HG03060 (cell line): Measurements from ENCODE around the gene MGAT5B.

Experiments used
- ATAC-seq: cut with Tn5 transposase; IDR thresholded peaks from one replicate; pipeline ENCODE4 v1.9.1; 2021; ENCODE audit warnings: low read depth, moderate number of reproducible peaks; ENCODE audit not compliant: unreplicated experiment

Gene MGAT5B

DNA sequence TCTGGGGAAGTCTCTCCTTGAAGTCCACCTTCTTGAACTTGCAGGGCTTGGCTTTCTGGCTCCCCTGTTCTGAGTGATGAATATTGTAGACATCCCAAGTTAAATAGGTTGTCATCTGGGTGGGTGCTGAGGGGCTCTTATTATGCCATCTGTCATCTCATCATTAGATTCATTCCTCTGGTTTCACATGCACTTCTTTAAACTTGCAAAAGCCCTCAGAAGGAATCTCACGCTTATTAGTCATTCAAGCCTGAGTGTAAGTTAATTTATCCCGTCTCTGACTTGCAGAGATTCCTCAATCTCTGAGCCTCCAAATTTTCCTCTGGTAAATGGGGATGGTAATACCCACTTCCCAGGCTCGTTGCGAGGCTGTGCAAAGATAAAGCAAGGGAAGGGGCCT is 5.7 kb downstream of the MGAT5B start:
- ATAC-seq: no peak

DNA sequence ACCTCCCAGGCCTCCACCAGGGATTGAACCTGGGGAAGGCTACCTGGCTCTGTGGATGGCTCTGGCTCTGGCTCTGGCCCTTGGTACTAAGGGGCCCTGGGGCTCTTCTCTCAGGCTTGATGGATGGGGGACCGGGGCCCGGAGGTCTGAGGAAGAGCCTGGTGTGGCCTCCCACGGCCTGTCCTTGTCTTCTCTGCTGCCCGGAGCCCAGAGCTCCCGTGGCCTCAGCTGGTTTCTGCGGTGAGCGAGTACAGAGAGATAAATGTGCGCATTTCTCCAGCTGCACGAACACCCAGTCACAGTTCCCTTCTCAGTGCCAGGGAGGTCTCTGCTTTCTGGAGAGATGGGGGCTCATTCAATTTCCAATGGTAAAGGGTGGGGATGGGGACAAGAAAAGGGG is 9.2 kb downstream of the MGAT5B start:
- no peak for ATAC-seq

DNA sequence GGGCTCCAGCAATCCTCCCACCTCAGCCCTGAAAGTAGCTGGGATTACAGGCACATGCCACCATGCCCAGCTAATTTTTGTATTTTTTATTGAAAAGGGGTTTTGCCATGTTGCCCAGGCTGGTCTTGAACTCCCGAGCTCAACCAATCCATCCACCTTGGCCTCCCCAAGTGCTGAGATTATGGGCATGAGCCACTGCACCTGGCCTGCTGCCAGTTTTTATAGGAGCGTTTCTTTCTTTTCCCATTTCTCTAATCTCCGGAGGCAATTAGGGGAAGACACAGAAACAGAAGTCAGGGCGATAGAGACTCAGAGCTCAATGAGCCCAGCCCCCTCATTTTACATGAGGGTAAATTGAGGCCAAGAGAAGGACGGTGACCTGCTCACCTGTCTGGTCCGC is 10.4 kb downstream of the MGAT5B start:
- ATAC-seq: no peak

DNA sequence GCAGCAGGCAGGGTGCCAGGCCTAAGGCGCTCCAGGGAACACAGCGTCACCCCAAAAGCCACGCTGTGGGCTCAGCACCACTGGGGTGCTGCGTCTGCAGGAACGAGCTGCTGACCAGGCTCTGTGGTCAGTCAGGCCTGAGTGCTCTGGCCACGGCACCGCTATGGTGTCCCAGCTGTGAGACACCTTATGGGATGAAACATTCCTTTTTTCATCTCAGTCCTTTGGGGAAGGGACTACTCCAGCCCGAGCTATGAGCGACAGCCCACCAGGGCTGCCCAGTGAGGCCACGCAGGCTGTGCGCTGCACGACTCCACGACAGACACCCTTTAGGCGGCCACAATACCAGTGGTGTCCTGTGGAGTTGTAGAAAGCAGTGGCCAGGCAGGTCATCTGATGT is 11.1 kb downstream of the MGAT5B start:
- ATAC-seq: no peak

DNA sequence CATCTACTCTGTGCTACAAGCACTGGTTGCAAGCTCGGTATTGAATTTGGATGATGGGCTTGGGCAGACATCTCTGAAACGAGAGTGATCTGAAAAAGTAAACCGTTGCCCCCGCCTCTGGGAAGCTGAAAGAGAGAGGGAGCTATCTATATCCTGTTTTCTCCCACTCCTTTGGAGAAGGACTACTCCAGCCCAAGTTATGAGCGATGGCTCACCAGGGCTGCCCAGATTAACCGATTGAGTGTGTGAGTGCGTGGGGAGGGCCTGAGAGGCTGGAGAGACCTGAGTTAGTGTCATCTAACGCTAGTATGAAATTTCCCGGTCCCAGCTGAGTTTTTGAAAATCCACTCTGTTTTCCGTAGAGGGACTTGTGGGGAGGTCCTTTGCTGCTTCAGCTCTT is 11.5 kb downstream of the MGAT5B start:
- ATAC-seq: no peak

DNA sequence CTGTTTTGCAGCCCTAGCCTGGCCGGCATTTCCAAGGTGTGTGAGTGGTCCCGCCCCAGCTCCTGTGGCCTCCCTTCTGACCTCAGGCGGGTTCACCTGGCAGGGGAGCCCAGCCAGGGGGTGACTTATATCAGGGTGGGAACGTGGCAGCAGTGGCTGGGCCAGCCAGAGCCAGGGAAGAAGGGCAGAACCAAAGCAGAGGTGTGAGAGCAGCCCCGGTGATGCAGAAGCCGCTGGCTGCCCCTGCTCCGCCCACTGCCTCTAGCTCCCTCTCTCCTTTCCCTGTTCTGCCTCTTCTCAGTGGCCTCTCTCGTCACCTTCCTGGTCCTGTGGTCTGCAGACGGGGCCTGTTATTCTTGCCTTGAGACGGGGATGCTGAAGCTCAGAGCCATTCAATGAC is 12.1 kb downstream of the MGAT5B start:
- no peak for ATAC-seq

DNA sequence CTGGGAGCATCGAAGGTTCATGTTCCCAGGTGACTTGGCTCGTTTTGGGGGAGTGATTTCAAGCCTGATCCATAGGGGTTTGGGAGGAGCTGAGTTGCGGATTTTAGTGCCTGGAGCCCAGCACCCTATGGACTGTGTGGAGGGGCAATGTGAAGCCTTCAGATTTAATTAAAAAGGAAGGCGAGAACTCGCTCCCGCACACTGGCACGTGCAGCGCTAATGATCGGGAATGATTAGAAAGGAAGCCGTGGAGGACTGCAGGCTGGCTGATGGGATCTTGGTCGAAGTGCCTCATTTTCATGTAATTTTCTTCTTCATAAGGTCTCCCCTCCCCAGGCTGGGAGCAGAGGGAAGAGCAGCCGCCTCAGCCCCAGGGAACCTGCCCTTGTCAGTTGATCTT is 12.8 kb downstream of the MGAT5B start:
- ATAC-seq: no peak

DNA sequence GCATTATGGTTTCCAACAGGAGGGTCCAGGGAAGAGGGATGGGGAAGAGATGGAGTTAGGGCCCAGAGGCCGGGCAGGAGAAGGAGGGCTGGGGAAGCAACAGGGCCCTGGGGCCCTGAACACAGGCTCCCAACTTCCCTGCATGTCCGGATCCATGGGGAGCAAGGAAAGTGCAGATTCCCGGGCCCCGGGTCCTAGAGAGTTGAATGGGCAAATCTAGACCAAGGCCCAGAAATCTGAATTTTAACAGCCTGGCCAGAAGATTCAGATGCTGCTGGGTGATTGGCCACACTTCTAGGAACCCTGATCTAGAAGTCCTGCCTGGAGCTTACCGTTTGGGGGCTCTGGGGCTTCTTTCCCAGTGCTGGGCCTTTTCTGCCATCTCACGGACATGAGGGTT is 13.2 kb downstream of the MGAT5B start:
- no peak for ATAC-seq

DNA sequence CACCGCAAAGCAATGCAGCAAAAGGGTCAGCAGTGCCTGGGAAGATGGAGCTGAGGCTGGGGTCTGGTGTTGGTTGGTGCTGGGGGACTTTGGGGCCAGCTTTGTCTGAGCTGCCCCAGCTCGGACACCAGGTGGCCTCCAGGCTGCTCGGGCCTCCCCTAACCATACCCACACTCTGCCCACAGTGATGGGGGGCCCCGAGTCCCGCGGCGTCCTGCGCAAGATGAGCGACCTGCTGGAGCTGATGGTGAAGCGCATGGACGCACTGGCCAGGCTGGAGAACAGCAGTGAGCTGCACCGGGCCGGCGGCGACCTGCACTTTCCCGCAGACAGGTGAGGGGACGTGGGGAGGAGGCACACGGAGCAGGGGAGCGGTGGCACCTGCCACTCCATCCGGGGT is 13.8 kb downstream of the MGAT5B start:
- ATAC-seq: no peak

DNA sequence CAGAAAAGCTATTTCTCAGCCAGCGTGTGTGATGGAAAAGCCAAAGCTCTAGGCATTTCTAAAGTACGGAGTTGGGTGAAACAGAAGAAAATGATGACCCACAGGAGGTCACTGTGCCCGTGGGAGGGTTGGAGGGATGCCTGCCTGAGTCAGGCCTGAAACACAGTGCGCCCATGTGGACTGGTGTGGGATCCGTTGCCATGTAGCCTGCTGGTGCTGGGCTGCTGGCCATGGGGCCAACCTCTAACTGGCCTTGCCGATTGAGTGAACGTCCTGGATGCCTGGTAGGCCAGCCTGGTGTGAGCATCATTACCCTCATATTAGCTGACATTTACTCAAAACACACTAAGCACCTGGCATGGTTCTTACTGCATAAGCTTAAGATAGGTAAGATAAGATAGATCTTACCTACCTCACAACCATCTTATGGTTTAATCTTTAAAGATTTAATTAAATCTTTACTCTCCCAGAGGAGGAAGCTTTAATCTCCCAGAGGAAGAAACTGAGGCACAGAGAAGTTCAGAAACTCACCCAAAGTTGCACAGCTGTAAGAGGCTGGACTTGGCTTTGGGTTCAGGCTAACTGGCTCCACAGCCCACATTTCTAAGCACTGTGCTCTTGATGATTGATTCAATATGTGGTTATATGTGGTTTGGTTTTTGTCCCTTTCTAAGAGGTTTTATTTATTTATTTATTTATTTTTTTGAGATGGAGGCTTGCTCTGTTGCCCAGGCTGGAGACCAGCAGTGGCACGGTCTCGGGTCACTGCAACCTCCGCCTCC is 15.7 kb downstream of the MGAT5B start:
- ATAC-seq: no peak

DNA sequence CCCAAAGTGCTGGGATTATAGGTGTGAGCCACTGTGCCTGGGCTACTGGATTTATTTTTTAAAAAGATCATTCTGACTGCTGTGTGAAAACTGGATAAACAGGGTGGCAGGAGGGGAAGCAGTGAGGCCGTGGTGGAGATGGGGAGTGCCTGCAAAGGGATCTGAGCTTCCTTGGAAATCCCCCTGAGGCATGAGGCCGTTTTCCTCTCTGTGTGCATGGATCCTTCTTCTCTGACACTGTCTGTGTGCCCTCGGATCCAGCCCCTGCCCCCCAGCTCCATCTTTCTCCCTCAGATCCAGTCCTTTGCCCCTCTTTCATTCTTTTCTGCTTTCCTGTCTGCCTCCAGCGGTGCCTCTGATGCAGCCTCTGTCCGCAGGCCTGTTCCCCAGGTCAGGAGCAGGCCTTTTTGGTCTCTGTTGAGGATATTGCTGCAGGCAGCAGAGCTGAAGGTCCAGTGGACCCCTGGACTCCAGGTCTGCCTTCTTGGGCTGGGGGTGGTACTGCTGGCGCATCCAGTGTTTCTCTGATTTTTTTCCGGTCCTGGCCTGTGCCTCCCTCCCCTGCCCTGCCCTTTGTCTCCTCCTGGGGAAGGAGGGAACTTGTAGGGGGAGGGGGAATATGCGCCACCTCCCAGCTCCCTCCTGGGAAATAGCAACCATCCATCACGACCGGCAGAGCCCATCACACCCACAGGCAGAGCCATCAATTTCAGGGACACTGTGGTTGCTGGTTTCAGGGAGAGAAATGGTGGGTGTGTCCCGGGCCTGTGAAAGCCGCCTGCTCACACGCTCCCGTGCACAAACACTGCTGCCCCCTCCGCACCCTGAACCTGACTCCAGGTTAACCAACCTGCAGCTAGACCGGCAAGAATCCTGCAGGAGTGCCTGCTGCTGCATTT is 17.0 kb downstream of the MGAT5B start:
- ATAC-seq: no peak

DNA sequence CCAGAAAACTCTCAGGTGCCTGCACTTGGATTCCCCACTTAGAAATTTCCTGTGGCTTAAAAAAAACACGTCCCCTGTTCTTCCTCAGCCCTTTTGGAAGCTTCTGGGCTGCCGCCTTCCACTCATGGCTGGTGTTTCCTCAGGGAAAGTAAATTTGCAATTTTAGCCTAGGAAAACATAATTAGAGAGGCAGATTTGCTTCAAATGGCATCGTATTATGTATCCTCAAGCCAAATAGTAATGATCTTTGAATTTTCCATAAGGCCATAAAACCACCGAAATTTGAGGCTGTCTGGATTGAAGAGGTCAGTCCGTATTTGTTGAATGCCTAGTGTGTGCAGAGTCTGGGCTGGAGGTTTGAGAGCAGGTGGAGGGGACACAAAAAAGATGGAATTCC is 17.7 kb downstream of the MGAT5B start:
- ATAC-seq: no peak

DNA sequence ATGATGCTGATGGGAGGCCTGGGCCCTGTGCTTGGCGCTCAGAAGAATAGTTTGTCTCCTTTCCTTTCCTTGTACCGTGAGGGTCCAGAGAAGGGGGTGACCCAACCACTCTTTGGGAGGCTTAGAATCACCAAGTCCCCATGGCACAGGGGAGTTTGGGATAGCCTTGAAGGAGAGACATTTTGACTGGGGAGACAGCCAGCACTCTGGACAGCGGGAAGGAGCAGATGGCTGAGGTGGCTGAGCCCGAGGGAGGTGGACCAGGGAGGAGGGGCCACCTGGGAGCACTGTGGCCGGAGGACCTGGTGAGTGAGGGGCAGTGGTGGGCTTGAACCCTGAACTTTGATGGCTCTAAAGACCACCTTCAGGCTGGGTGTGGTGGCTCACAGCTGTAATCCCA is 18.2 kb downstream of the MGAT5B start:
- ATAC-seq: no peak

DNA sequence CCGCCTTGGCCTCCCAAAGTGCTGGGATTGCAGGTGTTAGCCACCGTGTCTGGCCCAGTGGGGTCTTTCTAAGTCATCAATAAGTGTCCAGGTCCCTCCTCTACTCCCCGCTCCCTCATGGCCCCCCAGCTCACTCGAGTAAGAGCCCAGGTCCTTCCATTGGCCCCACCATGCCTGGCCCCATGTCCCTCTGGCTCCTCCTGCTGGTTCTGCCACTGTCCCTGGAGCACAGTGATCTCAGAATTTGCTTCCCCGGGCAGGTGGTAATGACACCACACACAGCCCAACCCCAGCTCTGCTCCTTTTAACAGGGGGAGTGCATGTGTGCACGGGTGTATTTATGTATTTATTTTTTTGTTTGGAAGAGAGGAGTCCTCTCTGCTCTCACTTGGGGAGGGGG is 19.6 kb downstream of the MGAT5B start:
- ATAC-seq: no peak

DNA sequence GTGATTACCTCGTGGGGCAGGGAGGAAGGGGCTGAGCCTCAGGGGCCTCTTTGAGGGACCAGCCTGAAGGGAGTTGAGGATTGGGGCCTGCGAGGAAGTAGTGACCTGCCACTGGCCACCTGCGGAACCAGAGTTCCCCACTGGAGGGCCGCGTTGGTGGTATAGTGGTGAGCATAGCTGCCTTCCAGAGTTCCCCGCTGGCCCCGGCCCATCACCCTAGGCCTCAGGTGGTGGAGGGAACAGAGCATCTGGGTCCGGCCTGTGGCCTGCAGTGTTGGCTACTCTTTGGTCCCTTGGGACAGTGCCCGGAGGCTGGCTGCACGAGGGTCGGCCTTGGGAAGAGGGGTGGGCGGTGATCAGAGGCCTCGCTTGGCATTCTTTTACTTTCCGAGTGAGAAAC is 20.5 kb downstream of the MGAT5B start:
- ATAC-seq: no peak

DNA sequence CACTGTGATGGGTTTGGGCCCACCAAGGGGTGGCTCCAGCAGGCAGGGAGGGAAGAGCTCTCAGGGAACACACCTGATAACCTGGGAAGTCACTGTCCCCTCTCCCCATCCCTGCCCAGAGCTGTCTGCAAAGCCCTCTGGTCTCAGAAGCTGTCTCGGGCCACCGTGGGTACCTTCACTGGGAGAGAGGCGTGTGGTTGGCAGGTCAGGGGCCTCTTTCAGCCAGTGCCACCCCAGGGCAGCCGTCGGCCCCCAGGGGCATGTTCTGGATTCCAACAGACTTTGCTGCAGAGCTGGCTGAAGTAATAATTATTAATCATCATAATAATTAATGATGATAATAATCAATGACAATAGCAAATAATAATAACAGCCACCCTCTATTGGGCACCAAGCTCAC is 21.1 kb downstream of the MGAT5B start:
- no peak for ATAC-seq

DNA sequence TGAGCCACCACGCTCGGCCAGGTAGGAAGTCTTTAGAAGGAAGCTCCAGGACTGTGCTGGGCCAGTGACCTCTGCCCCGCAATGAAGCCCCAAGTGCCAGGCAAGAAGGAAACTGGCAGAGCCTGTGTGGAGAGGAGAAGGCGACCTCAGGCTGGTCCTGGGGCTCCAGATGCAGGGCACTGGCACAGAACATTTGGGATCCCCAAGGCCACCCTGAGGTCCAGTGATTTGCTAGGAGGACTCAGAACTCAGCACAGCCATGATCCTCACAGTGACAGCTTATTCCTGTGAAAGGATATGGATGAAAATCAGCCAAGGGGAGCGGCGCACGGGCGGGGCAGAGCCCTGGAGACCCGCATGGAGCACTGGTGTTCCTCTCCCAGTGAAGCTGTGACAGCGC is 24.1 kb downstream of the MGAT5B start:
- no peak for ATAC-seq

DNA sequence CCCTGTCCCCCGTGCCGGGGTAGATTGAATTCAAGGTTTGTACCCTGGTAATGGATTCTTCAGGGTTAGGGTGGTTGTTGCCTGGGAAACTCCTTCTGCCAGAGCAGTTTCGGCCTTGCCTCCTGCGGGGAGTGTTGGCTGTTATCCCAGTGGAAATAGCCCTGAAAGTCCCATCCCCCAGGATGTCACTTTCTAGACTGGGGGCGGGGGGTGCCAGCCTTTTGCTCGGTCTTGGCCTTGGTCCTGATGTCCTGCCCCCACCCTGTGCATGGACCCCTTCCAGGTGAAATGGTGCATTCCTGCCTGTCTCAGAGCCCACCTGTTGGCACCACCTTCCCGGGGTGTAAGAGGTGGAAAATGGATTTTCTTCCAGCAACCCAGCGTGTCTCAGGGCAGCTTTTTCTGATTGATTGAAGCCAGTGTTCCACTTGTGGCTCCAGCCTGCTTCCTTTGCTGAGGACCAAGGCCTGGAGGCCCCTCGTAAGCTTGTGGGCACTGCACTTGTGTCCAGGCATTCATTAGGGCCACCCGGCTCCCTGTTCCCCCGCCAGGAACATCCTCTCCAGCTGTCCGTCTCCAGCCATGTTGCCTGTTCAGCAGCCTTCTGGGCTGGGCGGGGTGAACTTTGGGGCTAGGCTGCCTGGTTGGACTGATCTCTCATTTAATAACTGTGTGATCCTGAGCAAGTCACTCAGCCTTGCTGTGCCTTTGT is 25.6 kb downstream of the MGAT5B start:
- no peak for ATAC-seq

DNA sequence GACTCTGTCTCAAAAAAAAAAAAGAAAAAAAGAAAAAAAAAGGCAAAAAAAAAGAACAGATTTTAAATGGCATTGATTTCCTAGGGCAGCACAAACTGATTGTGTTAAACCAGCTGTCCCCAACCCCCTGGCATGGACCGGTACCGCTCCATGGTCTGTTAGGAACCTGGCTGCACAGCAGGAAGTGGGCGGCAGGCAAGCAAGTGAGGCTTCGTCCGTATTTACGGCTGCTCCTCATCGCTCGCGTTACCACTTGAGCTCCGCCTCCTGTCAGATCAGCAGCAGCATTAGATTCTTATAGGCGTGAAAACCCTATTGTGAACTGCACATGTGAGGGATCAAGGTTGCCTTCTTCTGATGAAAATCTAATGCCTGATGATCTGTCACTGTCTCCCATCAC is 26.6 kb downstream of the MGAT5B start:
- ATAC-seq: no peak

DNA sequence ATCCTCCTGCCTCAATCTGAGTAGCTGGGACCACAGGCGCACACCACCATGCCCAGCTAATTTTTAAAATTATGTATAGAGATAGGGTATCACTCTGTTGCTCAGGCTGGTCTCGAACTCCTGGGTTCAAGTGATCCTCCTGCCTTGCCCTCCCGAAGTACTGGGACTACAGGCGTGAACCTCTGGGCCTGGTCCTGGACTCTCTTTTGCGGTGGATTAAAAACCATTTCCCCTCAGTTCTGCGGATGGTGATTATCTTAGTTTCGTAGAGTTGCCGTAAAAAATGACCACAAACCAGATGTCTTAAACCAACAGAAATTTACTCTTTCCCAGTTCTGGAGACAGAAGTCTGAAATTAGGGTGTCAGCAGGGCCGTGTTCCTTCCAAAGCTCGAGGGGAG is 28.8 kb downstream of the MGAT5B start:
- no peak for ATAC-seq

DNA sequence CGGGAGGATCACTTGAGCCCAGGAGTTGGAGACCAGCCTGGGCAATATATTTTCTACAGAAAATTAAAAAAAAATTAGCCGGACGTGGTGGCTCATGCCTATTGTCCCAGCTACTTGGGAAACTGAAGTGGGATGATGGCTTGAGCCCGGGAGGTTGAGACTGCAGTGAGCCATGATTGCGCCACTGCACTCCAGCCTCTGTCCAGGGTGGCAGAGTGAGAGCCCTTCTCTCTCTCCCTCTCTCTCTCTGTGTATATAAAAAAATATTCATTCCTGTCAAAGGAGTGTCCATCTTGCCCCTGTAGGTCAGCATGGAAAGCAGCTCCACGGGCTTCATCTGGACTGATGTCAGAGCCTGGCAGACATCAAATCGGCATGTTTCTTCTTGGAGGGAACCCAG is 31.2 kb downstream of the MGAT5B start:
- ATAC-seq: no peak
